Fibroblast of villous mesenchyme (primary cell): ENCODE results near the gene RASAL1. TPM values are rescaled to one million over a fixed set of nuclear protein-coding genes. Genes with fewer than 3 reads are reported as not detected.
A peak's percentile ranks its signal among the peaks of the same experiment; 100 is the strongest.

ENCODE experiments used
- DNase-seq: peaks from one replicate; pipeline ENCODE4 v3.0.0-alpha.2; 2010; ENCODE audit warnings: low read depth
- H3K4me3 ChIP-seq: 2 replicates; pipeline ENCODE4 v1.5.1; 2011; ENCODE audit warnings: low read depth, mild to moderate bottlenecking, low read length
- total RNA-seq: library from RNA; depleted of rRNA; stranded (reverse); fragments of >200 nt; gene quantifications from 2 replicates; pipeline ENCODE4 v1.2.3, GENCODE V29; 2012
- TF ChIP-seq, protein P1 (sequence below): IDR thresholded peaks from 2 replicates; pipeline ENCODE4 v1.5.1; 2012; ENCODE audit warnings: low read depth, mild to moderate bottlenecking, low read length; ENCODE audit not compliant: insufficient read depth

Gene RASAL1
- total RNA-seq, 1 donor = not detected

DNA sequence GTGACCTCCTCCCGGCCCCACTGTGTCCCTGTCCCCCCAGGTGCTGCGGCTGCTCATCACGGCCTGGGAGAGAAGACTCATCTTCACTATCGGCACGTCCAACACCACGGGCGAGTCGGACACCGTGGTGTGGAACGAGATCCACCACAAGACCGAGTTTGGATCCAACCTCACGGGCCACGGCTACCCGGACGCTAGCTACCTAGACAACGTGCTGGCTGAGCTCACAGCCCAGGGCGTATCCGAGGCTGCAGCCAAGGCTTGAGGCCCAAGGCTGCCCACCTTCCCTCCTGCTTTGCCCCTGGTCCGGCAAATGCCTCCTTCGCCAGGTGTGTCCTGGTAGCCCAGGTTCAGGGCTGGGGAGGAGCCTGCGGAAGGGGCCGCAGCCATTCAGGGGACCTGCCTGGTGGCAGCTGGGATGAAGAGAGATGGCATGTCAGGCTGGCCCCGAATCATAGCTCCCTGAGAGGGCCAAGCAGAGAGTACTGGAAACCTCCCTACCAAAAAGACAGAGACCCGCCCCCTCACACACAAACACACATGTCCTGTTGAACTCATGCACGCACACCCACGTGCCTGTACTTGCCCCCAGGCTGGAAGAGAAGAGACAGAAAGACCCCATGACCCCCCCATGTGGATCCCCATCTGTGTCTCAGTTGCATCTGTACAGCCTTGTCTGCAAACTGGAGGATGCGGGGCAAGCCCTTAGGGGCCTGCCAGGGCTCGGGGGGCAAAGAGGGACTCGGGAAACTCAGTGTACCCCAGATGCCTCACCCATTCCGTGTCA is 38.7 kb downstream of the RASAL1 start:
- TF ChIP-seq, protein P1, sequence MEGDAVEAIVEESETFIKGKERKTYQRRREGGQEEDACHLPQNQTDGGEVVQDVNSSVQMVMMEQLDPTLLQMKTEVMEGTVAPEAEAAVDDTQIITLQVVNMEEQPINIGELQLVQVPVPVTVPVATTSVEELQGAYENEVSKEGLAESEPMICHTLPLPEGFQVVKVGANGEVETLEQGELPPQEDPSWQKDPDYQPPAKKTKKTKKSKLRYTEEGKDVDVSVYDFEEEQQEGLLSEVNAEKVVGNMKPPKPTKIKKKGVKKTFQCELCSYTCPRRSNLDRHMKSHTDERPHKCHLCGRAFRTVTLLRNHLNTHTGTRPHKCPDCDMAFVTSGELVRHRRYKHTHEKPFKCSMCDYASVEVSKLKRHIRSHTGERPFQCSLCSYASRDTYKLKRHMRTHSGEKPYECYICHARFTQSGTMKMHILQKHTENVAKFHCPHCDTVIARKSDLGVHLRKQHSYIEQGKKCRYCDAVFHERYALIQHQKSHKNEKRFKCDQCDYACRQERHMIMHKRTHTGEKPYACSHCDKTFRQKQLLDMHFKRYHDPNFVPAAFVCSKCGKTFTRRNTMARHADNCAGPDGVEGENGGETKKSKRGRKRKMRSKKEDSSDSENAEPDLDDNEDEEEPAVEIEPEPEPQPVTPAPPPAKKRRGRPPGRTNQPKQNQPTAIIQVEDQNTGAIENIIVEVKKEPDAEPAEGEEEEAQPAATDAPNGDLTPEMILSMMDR = no peak
- DNase-seq = no peak
- H3K4me3 ChIP-seq = no peak overlapping the region

DNA sequence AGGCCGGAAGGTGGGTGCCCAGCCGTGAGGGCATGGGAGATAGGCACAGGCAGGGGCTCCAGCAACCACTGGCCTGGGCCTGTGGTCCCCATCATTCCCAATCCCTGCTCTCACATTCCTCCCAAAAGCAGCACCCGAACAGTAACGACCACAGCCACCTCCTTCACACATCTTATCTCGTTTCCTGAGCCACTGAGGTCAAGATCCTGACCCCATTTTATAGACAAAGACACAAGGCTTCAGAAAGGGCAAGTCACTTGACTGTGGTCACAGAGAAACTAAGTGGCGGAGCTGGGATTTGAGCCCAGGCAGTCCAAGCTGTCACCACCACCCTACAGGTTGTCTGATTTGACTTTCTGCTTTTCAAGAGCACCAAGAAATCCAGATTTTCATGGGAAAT is 40.2 kb downstream of the RASAL1 start:
- no peak for DNase-seq
- no peak overlapping the region for H3K4me3 ChIP-seq
- TF ChIP-seq, protein P1 = no peak

DNA sequence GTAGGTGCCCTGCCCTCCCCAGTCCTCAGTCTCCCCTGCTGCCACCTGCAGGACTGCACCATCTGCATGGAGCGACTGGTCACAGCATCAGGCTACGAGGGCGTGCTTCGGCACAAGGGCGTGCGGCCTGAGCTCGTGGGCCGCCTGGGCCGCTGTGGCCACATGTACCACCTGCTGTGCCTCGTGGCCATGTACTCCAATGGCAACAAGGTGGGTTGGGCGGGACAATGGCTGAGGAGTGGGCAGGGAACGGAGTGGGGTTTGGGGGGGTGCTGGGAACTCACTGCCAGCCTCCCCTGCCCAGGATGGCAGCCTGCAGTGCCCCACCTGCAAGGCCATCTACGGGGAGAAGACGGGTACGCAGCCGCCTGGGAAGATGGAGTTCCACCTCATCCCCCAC is 40.8 kb downstream of the RASAL1 start:
- no peak for DNase-seq
- no peak overlapping the region for H3K4me3 ChIP-seq
- TF ChIP-seq, protein P1 = no peak

DNA sequence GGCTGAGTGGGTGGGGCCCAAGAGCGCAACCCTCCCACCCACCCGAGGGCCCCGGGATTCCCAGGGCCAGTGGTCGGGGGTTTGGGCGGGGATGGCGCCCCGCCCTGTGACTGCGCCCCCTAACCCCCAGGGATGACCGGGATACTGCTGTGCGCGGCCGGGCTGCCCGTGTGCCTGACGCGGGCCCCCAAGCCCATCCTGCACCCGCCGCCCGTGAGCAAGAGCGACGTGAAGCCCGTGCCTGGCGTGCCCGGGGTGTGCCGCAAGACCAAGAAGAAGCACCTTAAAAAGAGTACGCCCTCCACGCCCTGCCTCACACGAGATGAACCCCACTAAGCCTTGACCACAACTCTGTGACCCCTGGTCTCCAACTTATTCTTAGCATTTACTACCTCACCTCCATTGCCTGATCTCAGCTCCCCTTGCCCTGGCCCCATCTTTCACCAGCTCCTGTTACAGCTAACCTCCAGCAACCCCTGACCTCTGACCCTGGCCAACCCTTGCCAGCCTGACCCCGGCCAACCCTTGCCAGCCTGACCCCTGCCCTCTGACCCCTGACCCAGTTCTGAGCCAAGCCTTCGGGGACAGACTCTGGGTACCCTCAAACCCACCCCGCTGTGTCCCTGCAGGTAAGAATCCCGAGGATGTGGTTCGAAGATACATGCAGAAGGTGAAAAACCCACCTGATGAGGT is 42.0 kb downstream of the RASAL1 start:
- no peak overlapping the region for H3K4me3 ChIP-seq
- TF ChIP-seq, protein P1 = no peak
- no peak for DNase-seq

DNA sequence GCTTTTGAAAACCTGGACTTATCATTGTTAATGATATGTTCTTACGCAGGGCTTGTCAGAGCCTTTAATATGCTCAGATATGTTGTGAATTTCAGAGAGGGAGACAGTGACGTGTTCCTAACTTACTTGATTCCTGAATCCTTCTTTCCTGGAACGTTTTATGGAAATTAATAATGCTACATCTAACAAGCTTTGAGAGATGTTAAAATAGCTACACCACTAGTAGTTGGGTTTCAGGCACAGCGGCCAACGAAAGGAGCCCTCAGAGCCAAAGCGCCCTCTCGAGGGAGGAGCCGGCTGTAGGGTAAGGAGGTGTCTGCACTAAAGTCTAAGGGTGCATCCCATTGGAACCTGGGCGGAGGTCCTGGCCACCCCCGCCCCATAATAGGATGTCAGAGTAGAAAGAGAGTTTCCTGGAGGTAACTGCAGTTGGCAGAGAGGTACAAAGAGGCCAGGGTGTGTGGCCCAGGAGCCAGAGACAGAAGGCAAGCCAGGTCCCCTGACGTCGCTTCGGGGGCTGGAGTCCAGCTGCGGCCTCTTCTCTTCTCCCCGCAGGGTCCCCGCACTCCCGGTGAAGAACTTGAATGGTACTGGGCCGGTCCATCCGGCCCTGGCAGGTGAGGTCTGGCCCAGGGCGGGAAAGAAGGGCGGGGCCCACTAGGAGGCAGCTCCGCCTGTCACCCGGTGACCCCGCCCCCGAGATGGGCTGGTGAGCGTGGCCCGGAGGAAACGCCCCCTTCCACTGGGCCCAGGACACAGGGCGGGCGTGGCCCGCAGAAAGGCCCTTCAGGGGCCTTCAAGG is 42.8 kb downstream of the RASAL1 start:
- no peak overlapping the region for H3K4me3 ChIP-seq
- no peak for DNase-seq
- TF ChIP-seq, protein P1 = peak; percentile 5

DNA sequence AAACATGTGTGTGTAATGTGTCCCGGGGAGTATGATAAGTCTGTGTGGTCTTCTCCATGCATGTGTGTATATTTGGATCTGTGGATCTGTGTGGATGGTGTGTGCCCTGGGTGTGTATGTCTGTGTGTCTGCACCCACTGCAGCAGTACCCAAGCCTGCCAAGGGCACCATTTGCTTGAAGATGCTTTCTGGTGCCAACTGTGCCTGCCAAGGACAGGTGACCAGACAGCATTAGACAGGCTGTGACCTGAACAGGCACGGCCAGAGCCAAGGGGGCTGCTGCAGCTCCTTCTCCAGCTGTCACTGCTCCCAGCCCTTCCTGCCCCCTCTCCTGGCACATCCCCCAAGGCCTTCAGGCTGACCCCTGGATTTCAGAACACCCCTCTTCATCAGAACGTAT is 44.1 kb downstream of the RASAL1 start:
- DNase-seq = no peak
- TF ChIP-seq, protein P1 = no peak
- H3K4me3 ChIP-seq = no peak overlapping the region
